CD4-positive, alpha-beta T cell treated with Interleukin-12 subunit alpha and Interleukin-12 subunit beta, for 1 hour (primary cell): ENCODE data around the gene OR2T8.

Experiments used
- DNase-seq: peaks from one replicate; pipeline ENCODE4 v3.0.0-alpha.2; 2020

Gene OR2T8

DNA sequence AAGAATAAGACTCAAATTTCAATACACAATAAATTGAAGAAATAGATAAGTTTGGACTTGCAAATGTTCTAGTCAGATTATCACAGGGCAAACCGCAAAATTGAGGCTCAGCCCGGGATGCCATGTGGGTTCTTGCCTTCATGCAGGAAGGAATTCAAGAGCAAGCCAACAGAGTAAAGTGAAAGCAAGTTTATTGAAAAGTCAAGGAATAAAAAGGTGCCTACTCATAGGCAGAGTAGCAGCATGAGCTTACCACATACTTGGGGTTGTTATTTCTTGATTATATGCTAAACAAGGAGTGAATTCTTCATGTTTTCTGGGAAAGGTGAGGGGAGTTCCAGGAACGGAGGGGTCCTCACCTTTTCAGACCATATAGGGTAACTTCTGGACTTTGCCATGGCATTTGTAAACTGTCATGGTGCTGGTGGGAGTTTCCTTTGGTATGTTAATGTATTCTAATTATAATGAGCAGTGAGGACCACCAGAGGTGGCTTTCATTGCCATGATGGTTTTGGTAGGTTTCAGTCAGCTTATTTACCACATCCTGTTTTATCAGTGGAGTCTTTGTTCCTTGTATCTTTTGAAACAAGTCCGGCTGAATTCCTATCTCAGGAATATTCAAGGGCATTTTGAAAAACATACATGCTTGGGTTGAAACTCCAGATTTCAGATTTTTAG lies 43.0 kb downstream of the OR2T8 start:
- no peak for DNase-seq

DNA sequence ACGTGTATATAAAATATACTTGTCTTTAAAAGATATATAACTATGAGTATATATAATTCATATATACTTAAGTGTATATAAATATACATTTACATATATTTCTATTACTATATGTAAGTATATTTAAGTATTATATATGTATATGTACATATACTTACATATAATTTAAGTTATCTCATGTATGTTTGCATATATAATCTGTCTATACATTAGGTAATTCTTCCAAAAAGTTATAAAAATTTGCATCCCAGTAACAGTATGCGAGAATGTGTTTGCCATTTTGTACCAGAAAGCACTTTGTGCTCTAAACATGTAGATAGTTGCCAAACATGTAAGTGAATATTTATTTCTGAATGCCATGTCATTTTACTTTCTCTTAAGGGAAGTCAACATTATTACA lies 44.9 kb downstream of the OR2T8 start, which contains the start of gene OR2AK2:
Gene OR2AK2, plus strand, starts transcription at position 301 of the 400 bp plus-strand sequence. CDS start 144 bp downstream, outside the sequence.
- DNase-seq = no peak

DNA sequence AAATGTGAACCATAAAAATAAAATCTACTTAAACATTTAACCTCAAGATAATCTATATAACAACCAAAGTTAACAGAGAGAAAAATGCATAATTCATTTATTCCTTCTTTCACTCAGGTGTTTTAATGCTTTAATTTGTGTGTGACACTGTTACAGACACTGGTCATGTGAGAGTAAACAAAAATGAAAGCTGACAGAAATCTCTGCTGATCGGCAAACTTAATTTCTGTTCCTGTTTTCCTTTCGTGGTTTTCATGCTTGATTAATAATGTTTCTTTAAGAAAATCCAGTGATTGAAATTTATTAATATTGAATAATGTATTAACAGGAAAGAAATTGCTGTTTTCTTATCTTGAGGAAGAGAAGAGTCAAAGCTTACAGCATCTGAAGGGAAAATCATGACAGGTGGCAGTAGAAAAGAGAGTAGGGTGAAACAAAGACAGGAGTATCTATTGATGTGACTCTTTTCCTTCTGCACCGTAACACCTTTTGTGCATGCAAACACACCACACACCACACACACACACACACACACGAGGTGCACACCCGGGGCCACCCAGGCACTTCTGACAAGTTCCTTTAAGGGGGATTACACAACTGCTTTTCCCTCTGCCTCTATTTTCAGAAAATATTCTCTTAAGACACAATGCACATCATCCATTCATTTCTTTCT lies 46.6 kb downstream of the OR2T8 start:
- DNase-seq = no peak
